IPS DF 6.9 (cell line): Measurements from ENCODE around the gene LRRC75B.

Experiments used
- DNase-seq: peaks from one replicate; pipeline ENCODE4 v3.0.0-alpha.2; 2013; ENCODE audit warnings: low read depth, low spot score
- H3K27ac ChIP-seq: one replicate; pipeline ENCODE4 v1.5.1; 2013; ENCODE audit warnings: low read length, control low read depth
- H3K27me3 ChIP-seq: 2 replicates; pipeline ENCODE4 v1.6.1; 2013; ENCODE audit warnings: mild to moderate bottlenecking, low read length; ENCODE audit not compliant: control insufficient read depth, insufficient read depth
- H3K36me3 ChIP-seq: 2 replicates; pipeline ENCODE4 v1.6.1; 2013; ENCODE audit warnings: low read length; ENCODE audit not compliant: control insufficient read depth, insufficient read depth
- H3K4me1 ChIP-seq: 2 replicates; pipeline ENCODE4 v1.6.1; 2013; ENCODE audit warnings: low read length; ENCODE audit not compliant: control insufficient read depth, insufficient read depth
- H3K4me3 ChIP-seq: 2 replicates; pipeline ENCODE4 v1.5.1; 2013; ENCODE audit warnings: mild to moderate bottlenecking, low read length
- H3K9me3 ChIP-seq: 2 replicates; pipeline ENCODE4 v1.6.1; 2013; ENCODE audit warnings: low read length, inconsistent platforms; ENCODE audit not compliant: control insufficient read depth, insufficient read depth
- WGBS: extraction: QIAGEN DNeasy Blood & Tissue Kit; methylation state at CpG from one replicate; pipeline ENCODE4 v1.1.7; 2013; ENCODE audit warnings: mixed read lengths, missing lambda C conversion rate; ENCODE audit not compliant: insufficient read length, insufficient coverage; 5-methylcytosine and 5-hydroxymethylcytosine counted together

LRRC75B gene

DNA sequence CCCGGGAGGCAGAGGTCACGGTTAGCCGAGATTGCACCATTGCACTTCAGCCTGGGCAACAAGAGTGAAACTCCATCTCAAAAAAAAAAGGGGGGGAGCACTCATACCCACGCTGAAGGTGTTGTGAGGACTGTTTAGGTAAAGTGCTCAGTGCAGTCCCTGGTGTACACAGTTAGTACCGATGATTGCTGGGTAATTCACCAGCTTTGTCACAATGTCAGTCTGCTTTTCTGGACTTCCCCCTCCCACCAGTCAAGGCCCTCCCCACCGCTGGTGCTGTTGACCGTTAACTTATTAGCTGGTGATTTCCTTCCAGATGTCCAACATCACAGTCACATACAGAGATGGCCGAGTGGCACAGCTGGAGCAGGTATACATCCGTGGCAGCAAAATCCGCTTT is 25.2 kb downstream of the LRRC75B start:
- H3K36me3 ChIP-seq: peaks cover 24% of the 10 kb centered on the region; the same call in 1 of the 2 replicates
- no peaks in the 10 kb centered on the region for H3K9me3 ChIP-seq
- H3K4me3 ChIP-seq: no peak overlapping the region
- DNase-seq: no peak
- H3K27me3 ChIP-seq: no peaks in the 10 kb centered on the region
- no CpG with 5 or more reads among the region's 10 CpGs for WGBS
- no peaks in the 10 kb centered on the region for H3K4me1 ChIP-seq
- no peak overlapping the region for H3K27ac ChIP-seq

DNA sequence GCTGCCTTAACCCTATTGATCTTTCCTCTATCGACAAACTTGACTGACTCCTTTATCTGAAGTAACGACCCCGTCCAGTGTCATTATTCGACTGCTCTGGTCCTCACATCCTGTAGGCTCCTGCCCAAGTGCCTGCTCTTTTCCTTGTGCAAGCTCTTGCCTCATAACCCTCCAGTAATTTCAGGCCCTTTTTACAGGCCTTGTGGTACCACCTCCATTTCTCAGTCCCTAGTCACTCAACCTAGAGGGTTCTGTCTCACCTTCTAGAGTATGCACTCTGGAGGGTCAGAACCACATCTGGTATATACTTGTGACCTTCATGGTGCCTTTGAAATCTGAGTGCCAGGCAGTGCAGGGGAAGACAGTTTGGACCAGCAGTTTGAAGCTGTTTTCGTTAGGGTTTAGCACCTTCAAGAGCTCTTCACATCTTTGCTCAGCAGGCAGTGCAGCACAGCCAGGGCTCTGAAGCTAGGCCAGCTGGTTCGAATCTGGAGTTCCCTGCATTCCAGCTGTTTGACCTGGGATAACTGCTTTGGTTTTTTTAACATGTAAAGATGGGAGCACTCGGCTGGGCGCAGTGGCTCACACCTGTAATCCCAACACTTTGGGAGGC is 25.9 kb downstream of the LRRC75B start:
- Histone ChIP-seq H3K27ac (no peak overlapping the region), H3K4me3 (no peak overlapping the region), H3K4me1 (no peaks in the 10 kb centered on the region), H3K27me3 (no peaks in the 10 kb centered on the region), H3K9me3 (no peaks in the 10 kb centered on the region), H3K36me3 (peaks cover 18% of the 10 kb centered on the region; the same call in 1 of the 2 replicates)
- DNase-seq: no peak
- no CpG with 5 or more reads among the region's 8 CpGs for WGBS

DNA sequence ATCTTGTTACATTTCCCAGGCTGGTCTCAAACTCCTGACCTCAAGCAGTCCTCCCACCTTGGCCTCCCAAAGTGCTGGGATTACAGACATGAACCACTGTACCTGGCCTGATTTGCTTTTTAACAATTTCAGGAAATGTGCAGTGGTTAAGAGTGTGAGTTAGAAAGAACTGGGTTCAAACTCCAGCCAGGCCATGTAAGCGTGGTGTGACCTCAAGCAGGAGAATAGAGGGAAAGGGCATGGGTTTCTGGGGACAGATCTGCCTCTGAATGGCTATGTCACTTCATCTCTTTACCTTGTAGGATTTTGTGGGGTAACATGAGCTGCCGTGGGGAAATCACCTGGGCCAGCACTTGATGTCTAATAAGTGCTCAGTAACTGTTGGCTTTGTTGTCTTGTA is 27.8 kb downstream of the LRRC75B start:
- H3K36me3 ChIP-seq: peaks cover 22% of the 10 kb centered on the region; the same call in 1 of the 2 replicates
- WGBS: no CpG with 5 or more reads among the region's 2 CpGs
- no peaks in the 10 kb centered on the region for H3K27me3 ChIP-seq
- H3K27ac ChIP-seq: no peak overlapping the region
- no peak for DNase-seq
- no peaks in the 10 kb centered on the region for H3K4me1 ChIP-seq
- no peak overlapping the region for H3K4me3 ChIP-seq
- no peaks in the 10 kb centered on the region for H3K9me3 ChIP-seq

DNA sequence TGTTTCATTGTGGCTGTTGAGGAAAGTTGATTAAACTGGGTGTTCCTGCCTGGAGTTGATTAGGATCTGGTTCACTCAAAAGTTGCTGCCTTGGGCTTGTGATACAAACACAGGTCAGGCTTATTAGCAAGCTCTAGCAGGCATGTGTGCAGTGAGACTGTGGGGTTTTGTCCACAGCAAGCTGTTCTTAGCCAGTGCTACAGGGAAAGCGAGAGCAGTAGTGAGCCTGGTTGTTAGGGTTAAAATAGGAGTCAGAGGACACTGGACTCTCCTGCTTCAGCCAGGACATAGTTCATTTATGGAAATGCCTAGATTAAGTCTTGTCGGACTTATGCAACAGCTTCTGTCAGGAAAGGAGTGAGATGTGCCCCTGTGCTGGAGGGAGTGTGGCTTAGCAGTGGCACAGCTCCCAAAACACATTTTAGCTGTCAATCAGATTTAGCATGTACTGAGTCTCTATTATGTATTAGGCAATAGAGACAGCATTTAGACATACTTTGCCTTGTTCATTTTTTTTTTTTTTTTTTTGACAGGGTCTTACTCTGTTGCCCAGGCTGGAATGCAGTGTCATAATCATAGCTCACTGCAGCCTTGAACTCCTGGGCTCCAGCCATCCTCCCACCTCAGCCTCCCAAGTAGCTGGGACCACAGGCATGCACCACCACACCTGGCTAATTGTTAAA is 28.4 kb downstream of the LRRC75B start:
- Histone ChIP-seq H3K27ac (no peak overlapping the region), H3K4me1 (no peaks in the 10 kb centered on the region), H3K27me3 (no peaks in the 10 kb centered on the region), H3K9me3 (no peaks in the 10 kb centered on the region), H3K36me3 (peaks cover 20% of the 10 kb centered on the region; the same call in 1 of the 2 replicates), H3K4me3 (no peak overlapping the region)
- no CpG with 5 or more reads among the region's 2 CpGs for WGBS
- no peak for DNase-seq

DNA sequence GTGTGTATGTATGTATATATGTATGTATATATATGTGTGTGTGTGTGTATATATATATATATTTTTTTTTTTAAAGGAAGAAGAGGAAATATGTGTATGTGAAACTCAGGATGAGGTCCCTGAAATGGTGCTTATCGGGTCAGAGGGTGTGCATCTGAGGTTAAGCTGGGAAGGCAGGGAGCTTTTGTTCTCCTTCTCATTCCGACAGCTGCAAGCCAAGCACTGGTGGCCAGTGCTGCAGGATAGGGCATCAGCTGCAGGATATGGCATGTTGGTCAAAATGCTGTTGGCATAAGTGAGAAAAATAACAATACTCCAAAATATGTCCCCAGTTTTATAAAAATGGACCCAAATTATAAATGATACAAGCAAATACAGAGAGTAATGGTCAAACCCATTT is 29.6 kb downstream of the LRRC75B start:
- WGBS: no CpG with 5 or more reads among the region's 2 CpGs
- Histone ChIP-seq H3K4me3 (no peak overlapping the region), H3K27me3 (no peaks in the 10 kb centered on the region), H3K4me1 (no peaks in the 10 kb centered on the region), H3K27ac (no peak overlapping the region), H3K9me3 (no peaks in the 10 kb centered on the region), H3K36me3 (peaks cover 20% of the 10 kb centered on the region; the same call in 1 of the 2 replicates)
- no peak for DNase-seq

DNA sequence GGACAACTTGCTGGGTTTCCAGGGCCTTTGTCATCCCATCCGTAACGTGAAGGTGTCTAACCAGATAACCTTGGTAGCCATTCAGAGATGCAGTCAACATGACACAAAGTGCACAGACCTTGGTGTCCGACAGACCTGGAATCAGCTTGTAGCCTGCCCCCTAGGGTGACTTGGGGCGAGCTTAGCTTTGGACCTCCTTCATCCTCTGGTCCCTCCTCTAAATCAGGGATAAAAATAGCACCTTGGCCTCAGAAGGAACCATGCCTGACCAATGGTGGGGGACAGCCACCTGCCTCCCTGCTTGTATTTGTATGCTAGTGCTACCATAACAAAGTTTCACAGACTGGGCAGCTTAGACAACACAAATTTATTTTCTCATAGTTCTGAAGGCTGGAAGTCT is 33.4 kb downstream of the LRRC75B start:
- no peaks in the 10 kb centered on the region for H3K9me3 ChIP-seq
- H3K4me3 ChIP-seq: no peak overlapping the region
- peaks cover 19% of the 10 kb centered on the region; the same call in 1 of the 2 replicates for H3K36me3 ChIP-seq
- no peak overlapping the region for H3K27ac ChIP-seq
- no CpG with 5 or more reads among the region's 4 CpGs for WGBS
- no peaks in the 10 kb centered on the region for H3K27me3 ChIP-seq
- H3K4me1 ChIP-seq: no peaks in the 10 kb centered on the region
- no peak for DNase-seq

DNA sequence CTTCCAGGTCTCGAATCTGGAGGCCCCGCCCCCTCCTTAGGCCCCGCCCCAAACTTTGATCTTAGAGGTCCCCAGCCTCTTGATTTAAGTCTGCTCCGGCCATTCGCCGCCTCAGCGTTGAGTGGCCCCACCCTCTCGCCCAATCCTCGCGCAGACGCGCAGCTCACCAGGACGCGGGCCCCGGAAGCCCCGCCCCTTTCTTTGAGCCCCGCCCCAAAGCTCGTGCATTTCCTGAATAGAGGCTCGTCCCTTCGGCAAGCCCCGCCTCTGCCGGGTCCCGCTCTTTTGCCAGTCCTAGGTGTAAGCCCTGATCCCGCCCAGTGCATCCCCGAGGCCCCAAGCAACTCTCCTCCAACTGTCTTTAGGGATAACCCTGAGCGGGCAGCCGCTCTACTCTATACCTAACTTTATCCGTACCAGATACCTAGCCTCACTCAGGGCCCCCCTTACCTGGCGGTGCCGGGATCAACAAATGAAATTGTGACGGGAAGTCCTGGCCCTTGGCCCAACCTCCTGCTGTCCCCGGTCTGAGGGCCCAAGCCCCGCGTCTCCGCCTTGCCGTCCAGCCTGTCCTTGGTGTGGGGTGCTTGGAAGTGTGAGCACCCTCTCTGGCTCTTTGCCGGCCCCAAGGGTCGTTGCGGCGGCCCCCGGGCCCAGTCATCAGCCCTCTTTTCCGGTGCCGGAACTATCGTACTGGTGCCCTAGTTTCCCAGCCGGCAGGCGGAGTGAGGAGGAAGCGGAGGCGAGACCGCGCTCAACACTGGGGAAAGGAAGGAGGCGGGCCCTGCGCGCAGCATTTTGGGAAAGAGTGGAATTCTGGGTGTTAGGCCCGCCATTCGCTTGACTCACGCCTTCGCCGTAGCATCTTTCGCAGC is 37.5 kb downstream of the LRRC75B start, which contains the start of gene SNRPD3:
Gene SNRPD3, plus strand, starts transcription at position 835 of the 875 bp plus-strand sequence. CDS start 1,676 bp downstream, outside the sequence.
- H3K4me3 ChIP-seq: peak within 1 kb of the TSS; percentile 94
- H3K27ac ChIP-seq: no peak within 1 kb of the TSS
- no peaks in the 10 kb centered on the region for H3K4me1 ChIP-seq
- H3K27me3 ChIP-seq: no peaks in the 10 kb centered on the region
- WGBS: no CpG with 5 or more reads among the region's 59 CpGs
- no peaks in the 10 kb centered on the region for H3K9me3 ChIP-seq
- peak; percentile 87 for DNase-seq
- peaks cover 13% of the 10 kb centered on the region; the same call in 1 of the 2 replicates for H3K36me3 ChIP-seq

DNA sequence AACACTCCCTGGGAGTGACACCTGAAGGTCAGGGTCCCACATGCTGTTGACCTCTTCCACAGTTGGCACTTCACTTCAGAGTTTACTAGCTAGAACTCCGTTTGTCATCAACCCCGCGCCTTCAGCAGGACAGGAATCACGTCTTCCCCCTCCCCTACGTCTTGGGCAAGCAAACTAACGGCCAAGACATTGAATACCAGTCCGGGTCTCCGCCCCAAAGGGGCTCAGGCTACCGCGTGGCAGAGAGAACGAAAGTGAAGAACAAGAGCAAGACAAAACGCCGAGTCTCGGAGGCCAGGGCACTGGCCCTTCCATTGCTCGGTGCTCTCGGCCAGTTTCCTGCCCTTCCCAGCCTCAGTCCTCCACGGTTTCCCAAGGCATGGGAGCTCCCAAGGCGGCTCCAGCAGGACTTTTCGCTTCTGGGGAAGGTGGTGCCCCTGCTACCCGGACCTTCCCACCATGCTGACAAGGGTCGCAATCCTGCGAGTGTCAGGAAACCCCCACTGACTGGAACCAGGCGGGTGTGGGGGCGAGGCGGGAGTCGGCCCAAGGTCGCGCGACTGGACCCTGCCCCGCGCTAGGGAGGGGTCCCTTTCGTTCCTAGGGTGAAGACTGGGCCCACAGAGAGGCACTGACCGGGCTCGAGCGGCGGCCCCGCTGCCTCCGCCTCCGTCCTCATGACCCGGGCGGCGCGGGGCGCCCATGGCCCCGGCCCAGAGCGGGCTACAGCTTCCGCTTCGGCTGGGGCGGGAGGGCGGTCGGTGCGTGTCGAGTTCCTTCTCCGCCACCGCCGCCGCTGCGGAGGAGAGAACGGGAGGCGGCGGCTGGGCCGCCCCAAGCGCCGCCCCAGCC is 38.3 kb downstream of the LRRC75B start, which contains the start of gene GUCD1:
Gene GUCD1, minus strand, starts transcription at position 826 of the 852 bp plus-strand sequence. Its CDS starts 147 bp downstream, at position 679.
- no peaks in the 10 kb centered on the region for H3K27me3 ChIP-seq
- H3K9me3 ChIP-seq: no peaks in the 10 kb centered on the region
- no peak for DNase-seq
- H3K4me1 ChIP-seq: no peaks in the 10 kb centered on the region
- H3K36me3 ChIP-seq: peaks cover 12% of the 10 kb centered on the region; the same call in 1 of the 2 replicates
- peak within 1 kb of the TSS; percentile 94 for H3K4me3 ChIP-seq
- no peak within 1 kb of the TSS for H3K27ac ChIP-seq
- WGBS: no CpG with 5 or more reads among the region's 64 CpGs

DNA sequence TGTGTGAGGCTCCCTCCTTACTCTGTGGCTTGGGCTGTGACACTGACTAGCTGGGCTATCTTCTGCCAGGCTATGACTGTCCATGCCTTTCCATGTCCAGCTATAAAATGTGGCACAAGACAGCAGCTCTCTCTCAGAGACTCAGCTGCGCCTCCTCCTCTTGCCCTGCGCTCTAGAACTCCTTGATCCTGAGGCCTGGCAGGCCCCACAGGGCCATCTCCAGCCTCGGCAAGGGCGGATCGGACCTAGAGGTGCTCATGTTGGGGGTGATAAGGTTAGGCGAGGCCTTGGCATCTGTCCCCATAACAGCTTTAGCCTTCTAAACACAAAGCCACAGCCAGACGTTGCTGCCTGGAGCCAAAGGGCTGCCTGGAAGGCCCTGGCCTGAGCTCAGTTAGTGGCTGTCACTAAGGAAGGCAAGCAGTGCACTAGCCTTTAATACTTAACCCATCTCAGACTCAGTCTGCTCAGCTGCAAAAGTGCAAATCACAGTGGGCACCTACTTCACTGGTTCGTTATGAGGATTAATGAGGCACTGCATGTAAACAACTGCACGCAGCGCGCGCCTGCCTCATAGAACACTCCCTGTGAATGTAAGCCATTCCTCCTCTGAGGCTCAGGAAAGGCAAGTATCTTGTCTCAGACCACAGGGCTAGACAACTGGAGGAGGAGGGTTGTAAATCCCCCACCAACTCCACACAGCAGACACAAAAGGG is 39.1 kb downstream of the LRRC75B start:
- Histone ChIP-seq H3K27me3 (no peaks in the 10 kb centered on the region), H3K4me1 (no peaks in the 10 kb centered on the region), H3K36me3 (peaks cover 5% of the 10 kb centered on the region), H3K9me3 (no peaks in the 10 kb centered on the region), H3K4me3 (peak overlapping the region; percentile 94; the same call in 1 of the 2 replicates), H3K27ac (no peak overlapping the region)
- no peak for DNase-seq
- no CpG with 5 or more reads among the region's 12 CpGs for WGBS
